Colonic mucosa (tissue), 4 donors: ENCODE data around the gene NDST3. TPM values are rescaled to one million over a fixed set of nuclear protein-coding genes. Genes with fewer than 3 reads are reported as not detected.

Source experiments
- DNase-seq: peaks from one replicate; pipeline ENCODE4 v3.0.0-alpha.2; 2020
- H3K27ac ChIP-seq: fragments of 200-600 bp; one replicate; pipeline ENCODE4 v1.8.0; 2021
- H3K27me3 ChIP-seq: fragments of 200-600 bp; one replicate; pipeline ENCODE4 v1.8.0; 2021
- H3K36me3 ChIP-seq: fragments of 200-600 bp; one replicate; pipeline ENCODE4 v1.8.0; 2021
- H3K4me1 ChIP-seq: fragments of 200-600 bp; one replicate; pipeline ENCODE4 v1.8.0; 2021; ENCODE audit warnings: mild to moderate bottlenecking
- H3K4me3 ChIP-seq: fragments of 200-600 bp; one replicate; pipeline ENCODE4 v1.8.0; 2021
- H3K9ac ChIP-seq, 2 donors: one replicate each; pipeline ENCODE4 v1.7.0; 2013; ENCODE audit warnings: control low read depth in 2 of 2, low read depth in 2 of 2, low read length in 2 of 2
- H3K9me3 ChIP-seq: fragments of 200-600 bp; one replicate; pipeline ENCODE4 v1.8.0; 2021
- CTCF ChIP-seq: fragments of 200-600 bp; IDR thresholded peaks from one replicate; pipeline ENCODE4 v1.8.0; 2022; ENCODE audit warnings: antibody characterized with exemption, mild to moderate bottlenecking
- intact Hi-C: fragments of 100-400 bp; cut with DNase I; formaldehyde crosslinking; loops from one replicate; pipeline ENCODE4 v1.14.1; 2022
- total RNA-seq, 2 donors: library from RNA; stranded (reverse); fragmentation: NEBNext Ultra II Directional in 1 of 2; extraction: Animal tissue kit (Norgen Biotek cat#: 25700) in 1 of 2; gene quantifications; one replicate each; pipeline ENCODE4 v1.2.1, GENCODE V29; 2021
- donor health status: healthy.
- donor health status: DM: no; HTN: no; CAD: no.
- donor health status: DM: no; HTN: no; CAD: no.

The NDST3 gene
- total RNA-seq, 2 donors from 2014 or later, result not detected

- H3K27me3 ChIP-seq, result no peaks in the 10 kb centered on the region
- no peaks in the 10 kb centered on the region for H3K36me3 ChIP-seq
- no peak overlapping the region for H3K9ac ChIP-seq
- H3K4me3 ChIP-seq, result no peak overlapping the region
- intact Hi-C loops, result no loop called here
- TF ChIP-seq CTCF, result no peak
- no peaks in the 10 kb centered on the region for H3K9me3 ChIP-seq
- DNase-seq, result no peak
- H3K4me1 ChIP-seq, result no peaks in the 10 kb centered on the region
- no peak overlapping the region for H3K27ac ChIP-seq
Measured at GRCh38 chr4:118113220-118113619, 78.9 kb downstream of the NDST3 start.

DNA sequence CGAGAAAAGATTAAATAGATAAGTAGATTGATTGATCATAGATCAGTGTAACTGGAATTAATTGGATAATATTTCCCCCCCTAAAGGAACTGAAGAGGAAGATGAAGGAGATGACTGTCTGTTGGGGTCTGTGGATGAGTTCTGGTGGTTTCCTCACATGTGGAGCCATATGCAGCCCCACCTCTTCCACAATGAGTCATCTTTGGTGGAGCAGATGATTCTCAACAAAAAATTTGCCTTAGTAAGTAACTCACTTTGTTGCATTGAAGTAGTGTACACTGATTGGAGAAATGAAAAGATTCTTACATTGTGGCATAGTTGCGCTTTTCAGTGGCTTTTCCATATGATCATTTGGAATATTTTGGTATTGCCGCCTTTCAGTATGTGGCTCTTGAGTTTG lies 80.4 kb downstream of the NDST3 start:
- DNase-seq, result no peak
- intact Hi-C loops, result no loop called here
- H3K36me3 ChIP-seq, result no peaks in the 10 kb centered on the region
- H3K4me1 ChIP-seq, result no peaks in the 10 kb centered on the region
- TF ChIP-seq CTCF, result no peak
- H3K9me3 ChIP-seq, result no peaks in the 10 kb centered on the region
- no peaks in the 10 kb centered on the region for H3K27me3 ChIP-seq
- no peak overlapping the region for H3K4me3 ChIP-seq
- no peak overlapping the region for H3K27ac ChIP-seq
- no peak overlapping the region for H3K9ac ChIP-seq

DNA sequence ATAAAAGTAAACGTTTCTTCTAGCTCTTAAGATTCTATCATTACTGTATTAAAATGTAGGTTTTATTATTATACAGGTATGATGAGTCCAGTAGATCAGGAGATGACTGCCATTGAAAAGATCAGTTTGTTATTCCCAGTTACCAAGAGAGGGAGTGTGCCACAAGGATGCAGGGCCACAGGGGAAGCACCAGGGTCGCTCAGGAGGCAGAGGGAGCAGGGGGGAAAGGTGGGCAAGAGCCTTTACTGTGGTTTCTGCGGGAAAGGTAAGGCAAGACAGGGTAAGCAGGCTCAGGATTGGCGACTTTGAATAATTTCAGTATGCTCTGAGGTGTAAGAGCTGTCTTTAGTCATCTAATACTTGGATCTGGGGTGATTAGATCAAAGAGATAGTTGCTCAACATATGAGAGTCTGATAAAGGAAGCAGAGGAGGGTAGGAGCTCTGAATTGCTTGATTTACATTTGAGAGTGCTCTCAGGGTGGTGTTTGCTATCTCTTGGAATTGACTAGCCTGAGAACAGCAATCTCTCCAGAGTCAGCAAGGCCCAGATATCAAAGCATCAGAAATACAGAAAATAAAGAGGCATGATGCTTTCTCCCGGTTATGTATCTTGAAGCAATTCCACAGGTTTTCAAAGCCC lies 86.0 kb downstream of the NDST3 start:
- H3K27ac ChIP-seq, result no peak overlapping the region
- H3K4me3 ChIP-seq, result no peak overlapping the region
- TF ChIP-seq CTCF, result no peak
- H3K9me3 ChIP-seq, result no peaks in the 10 kb centered on the region
- no peaks in the 10 kb centered on the region for H3K27me3 ChIP-seq
- no peaks in the 10 kb centered on the region for H3K36me3 ChIP-seq
- no peak overlapping the region for H3K9ac ChIP-seq
- DNase-seq, result no peak
- no peaks in the 10 kb centered on the region for H3K4me1 ChIP-seq
- intact Hi-C loops, result no loop called here

DNA sequence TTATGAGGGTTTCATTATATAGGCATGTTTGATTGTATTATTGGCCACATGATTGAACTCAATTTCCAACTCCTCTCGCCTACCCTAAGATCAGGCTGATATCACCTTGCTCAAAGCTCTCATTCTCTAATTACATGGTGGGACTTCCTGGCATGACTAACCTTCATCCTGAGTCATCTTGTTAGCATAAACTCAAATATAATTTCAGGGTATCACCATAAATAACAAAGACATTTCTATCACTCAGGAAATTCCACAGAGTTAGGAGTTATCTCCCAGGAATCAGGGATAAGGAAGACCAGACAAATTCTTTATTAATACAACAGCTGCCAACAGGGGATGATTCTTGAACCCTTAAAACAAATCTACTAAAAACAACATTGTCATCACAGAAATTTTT lies 90.7 kb downstream of the NDST3 start:
- no peak overlapping the region for H3K4me3 ChIP-seq

DNA sequence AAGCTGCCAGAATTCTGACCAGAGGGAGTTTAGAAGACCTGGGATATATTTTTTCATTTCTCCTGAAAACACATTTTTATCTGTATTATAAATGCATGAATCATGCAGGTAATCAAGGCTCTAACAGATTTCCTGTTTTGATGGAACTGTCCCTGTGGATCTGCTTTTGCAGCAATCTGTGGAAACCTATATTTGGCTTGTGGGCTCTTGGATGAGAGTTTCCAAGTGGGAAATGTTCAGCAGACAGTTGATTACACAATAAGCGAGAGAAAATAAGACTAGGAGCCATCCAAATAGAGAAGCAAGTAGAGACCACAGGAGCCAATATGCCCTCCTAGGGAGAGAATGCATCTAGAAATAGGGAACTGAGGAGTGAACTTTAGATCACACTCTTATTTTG lies 105.0 kb downstream of the NDST3 start:
- Histone ChIP-seq H3K4me3 (no peak overlapping the region), H3K27ac (no peak overlapping the region), H3K9me3 (no peaks in the 10 kb centered on the region), H3K27me3 (no peaks in the 10 kb centered on the region), H3K4me1 (no peaks in the 10 kb centered on the region), H3K36me3 (no peaks in the 10 kb centered on the region), H3K9ac (no peak overlapping the region)
- intact Hi-C loops, result no loop called here
- no peak for DNase-seq
- TF ChIP-seq CTCF, result no peak

More for the DNA sequence above, 90.7 kb downstream of the NDST3 start:
- H3K36me3 ChIP-seq, result no peaks in the 10 kb centered on the region
- TF ChIP-seq CTCF, result no peak
- no peaks in the 10 kb centered on the region for H3K9me3 ChIP-seq
- intact Hi-C loops, result no loop called here
- H3K9ac ChIP-seq, result no peak overlapping the region
- H3K27me3 ChIP-seq, result no peaks in the 10 kb centered on the region
- H3K4me1 ChIP-seq, result no peaks in the 10 kb centered on the region
- DNase-seq, result no peak
- H3K27ac ChIP-seq, result no peak overlapping the region
